NCI-H2196 (cell line): ENCODE results near the gene TBXAS1.

Experiments
- DNase-seq: peaks from one replicate; lab custom pipeline; 2025; ENCODE audit not compliant: unreplicated experiment; lab: John Stamatoyannopoulos, UW

Gene TBXAS1

GRCh38 chr7:140061607-140061930, 232.5 kb downstream of the TBXAS1 start:
- DNase-seq = no peak

GRCh38 chr7:140062118-140062527, 233.1 kb downstream of the TBXAS1 start:
- no peak for DNase-seq

GRCh38 chr7:140062528-140063299, 233.7 kb downstream of the TBXAS1 start, which contains the start of gene PARP12:
PARP12 (minus strand) TSS chr7:140062951; CDS start chr7:140062847, 104 bp downstream.
- DNase-seq = peak; percentile 94

GRCh38 chr7:140067052-140067451, 238.0 kb downstream of the TBXAS1 start:
- no peak for DNase-seq

GRCh38 chr7:140068033-140068432, 239.0 kb downstream of the TBXAS1 start:
- no peak for DNase-seq

- no peak for DNase-seq
These were observed 240.4 kb downstream of the TBXAS1 start for GRCh38 chr7:140069298-140069949.
